Effector memory CD8-positive, alpha-beta T cell (primary cell): ENCODE measurements around the gene ZDHHC4.
A peak's percentile ranks its signal among the peaks of the same experiment; 100 is the strongest.

Source experiments
- ATAC-seq: fragments of 150-1000 bp; cut with Tn5 transposase; replicated peaks from 2 replicates; pipeline ENCODE4 v1.10.0; 2021; ENCODE audit warnings: mild to moderate bottlenecking, moderate library complexity
- DNase-seq, 3 experiments: peaks; one replicate each; pipeline ENCODE4 v3.0.0; 2021
- H3K27ac Mint-ChIP-seq, 2 donors: one replicate each; pipeline ENCODE4 v1.8.0; 2022; ENCODE audit warnings: mild to moderate bottlenecking in 2 of 2, mixed read lengths in 2 of 2, moderate library complexity in 2 of 2
- H3K27me3 Mint-ChIP-seq, 2 donors: one replicate each; pipeline ENCODE4 v1.8.0; 2022; ENCODE audit warnings: mixed read lengths in 2 of 2
- H3K36me3 Mint-ChIP-seq: one replicate; pipeline ENCODE4 v1.8.0; 2022; ENCODE audit warnings: mild to moderate bottlenecking, moderate library complexity, mixed read lengths; ENCODE audit not compliant: insufficient read depth
- H3K4me1 Mint-ChIP-seq, 2 donors: one replicate each; pipeline ENCODE4 v1.8.0; 2022; ENCODE audit warnings: low read depth in 2 of 2, mixed read lengths in 2 of 2
- H3K4me3 Mint-ChIP-seq, 2 donors: one replicate each; pipeline ENCODE4 v1.8.0; 2022; ENCODE audit warnings: mild to moderate bottlenecking in 2 of 2, mixed read lengths in 2 of 2, moderate library complexity in 2 of 2
- H3K9me3 Mint-ChIP-seq, 2 donors: one replicate each; pipeline ENCODE4 v1.8.0; 2022; ENCODE audit warnings: mixed read lengths in 2 of 2

ZDHHC4 gene

DNA sequence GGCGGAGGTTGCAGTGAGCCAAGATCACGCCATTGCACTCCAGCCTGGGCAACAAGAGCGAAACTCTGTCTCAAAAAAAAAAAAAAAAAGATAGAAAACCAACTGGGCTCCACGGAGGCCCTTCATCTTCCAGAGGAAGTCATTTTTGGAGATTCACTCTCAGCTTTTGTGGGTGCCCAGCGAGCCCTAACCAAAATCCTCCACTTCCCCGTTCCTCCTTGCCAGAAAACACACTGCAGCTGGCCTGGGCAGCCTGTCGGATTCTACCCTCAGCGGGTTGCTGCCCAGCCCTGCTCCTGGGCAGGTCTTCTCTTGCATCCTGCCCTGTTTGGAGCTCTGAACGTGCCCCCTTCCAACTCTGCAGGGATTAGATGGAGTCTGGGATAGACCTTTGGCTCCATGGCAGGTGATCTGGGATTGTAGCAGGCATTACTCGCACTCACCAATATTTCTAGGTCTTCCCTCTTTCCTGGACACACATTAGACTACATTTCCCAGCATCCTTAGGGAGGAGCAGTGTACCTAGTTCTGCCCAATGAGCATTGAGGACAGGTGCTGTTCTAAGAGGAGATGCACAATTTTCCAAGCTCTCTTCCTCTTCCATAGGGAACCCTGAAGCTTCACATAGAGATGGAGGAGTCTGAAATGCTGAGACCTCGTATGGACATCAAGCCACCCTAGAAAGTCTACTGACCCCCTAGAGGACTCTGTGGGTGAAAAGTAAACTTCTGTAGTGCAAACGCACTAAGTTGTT lies 30.6 kb upstream of the ZDHHC4 start:
- H3K4me1 Mint-ChIP-seq: no peaks in the 10 kb centered on the region

GRCh38 chr7:6547400-6547799 lies 29.9 kb upstream of the ZDHHC4 start:
- Mint-ChIP-seq H3K27me3 (peaks cover 4 to 9% of the 10 kb centered on the region in 2 donors), H3K4me1 (no peaks in the 10 kb centered on the region), H3K36me3 (no peaks in the 10 kb centered on the region), H3K27ac (no peak overlapping the region), H3K9me3 (no peaks in the 10 kb centered on the region), H3K4me3 (no peak overlapping the region)
- ATAC-seq: no peak
- no peak for DNase-seq

More for the DNA sequence above, 30.6 kb upstream of the ZDHHC4 start:
- Mint-ChIP-seq H3K27me3 (peaks cover 4 to 9% of the 10 kb centered on the region in 2 donors), H3K36me3 (no peaks in the 10 kb centered on the region), H3K27ac (no peak overlapping the region), H3K9me3 (no peaks in the 10 kb centered on the region), H3K4me3 (no peak overlapping the region)
- ATAC-seq (no peak), DNase-seq (no peak)

DNA sequence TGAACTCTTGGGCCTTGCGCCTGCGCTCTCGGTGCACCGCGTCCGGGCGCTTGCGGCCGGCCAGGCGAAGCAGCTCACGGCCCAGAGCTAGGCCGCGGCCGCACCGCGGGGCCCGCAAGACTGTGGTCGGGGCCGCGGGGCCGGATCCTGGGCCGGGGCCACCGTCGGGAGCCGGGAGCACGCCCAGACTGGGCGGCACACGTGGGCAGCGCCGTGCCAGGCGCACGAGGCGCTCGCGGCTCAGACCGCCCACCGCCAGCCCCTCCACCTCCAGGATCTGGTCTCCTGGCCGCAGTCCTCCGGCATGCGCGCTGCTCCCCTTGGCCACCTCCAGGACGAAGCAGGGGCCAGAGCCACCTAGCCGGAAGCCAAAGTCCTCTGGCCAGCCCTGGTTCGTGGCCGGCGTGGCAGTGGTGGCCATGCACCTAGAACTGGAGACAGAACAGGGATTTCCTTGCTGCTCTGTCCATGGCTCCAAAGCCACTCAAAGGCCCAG lies 26.2 kb upstream of the ZDHHC4 start, which contains the start of gene GRID2IP:
Gene GRID2IP (minus strand): TSS at position 446 of the 496 bp plus-strand sequence. CDS start 25 bp downstream, at position 421.
- Mint-ChIP-seq H3K4me3 (no peak within 1 kb of the TSS), H3K27ac (no peak within 1 kb of the TSS), H3K4me1 (peaks cover 0 to 2% of the 10 kb centered on the region in 2 donors), H3K9me3 (no peaks in the 10 kb centered on the region), H3K36me3 (no peaks in the 10 kb centered on the region), H3K27me3 (peaks cover 0 to 4% of the 10 kb centered on the region in 2 donors)
- ATAC-seq (no peak), DNase-seq (no peak)

DNA sequence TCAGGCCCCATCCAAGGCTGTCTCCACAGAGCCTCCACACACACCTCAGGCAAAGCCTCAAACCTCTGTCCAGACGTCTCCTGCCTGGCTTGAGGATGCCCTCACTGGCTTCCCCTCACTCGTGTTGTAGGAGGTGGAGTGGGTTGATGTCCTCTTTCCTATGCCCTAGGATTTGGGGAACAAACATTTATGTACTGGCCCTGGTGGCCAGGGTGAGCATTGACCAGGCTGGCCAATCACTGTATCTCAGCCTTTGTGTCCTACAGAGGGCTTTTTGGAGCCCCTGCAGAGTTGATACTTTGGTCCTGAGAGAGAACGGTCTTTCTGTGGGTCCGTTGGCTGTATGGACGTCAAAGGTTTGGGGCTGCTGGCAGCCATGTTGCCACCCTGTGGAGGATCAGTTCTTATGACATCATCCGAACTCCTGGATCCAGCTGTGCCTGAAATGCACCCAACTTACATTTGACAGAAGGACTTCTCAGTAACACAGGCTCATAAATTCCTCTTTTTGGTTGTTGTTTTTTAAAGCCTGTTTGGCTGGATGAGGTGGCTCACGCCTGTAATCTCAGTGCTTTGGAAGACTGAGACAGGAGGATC lies 23.7 kb upstream of the ZDHHC4 start:
- H3K4me3 Mint-ChIP-seq: no peak overlapping the region
- H3K36me3 Mint-ChIP-seq: no peaks in the 10 kb centered on the region
- no peak for DNase-seq
- H3K27me3 Mint-ChIP-seq: no peaks in the 10 kb centered on the region
- no peak for ATAC-seq
- H3K4me1 Mint-ChIP-seq: peaks cover 0 to 2% of the 10 kb centered on the region in 2 donors
- no peaks in the 10 kb centered on the region for H3K9me3 Mint-ChIP-seq
- no peak overlapping the region for H3K27ac Mint-ChIP-seq

DNA sequence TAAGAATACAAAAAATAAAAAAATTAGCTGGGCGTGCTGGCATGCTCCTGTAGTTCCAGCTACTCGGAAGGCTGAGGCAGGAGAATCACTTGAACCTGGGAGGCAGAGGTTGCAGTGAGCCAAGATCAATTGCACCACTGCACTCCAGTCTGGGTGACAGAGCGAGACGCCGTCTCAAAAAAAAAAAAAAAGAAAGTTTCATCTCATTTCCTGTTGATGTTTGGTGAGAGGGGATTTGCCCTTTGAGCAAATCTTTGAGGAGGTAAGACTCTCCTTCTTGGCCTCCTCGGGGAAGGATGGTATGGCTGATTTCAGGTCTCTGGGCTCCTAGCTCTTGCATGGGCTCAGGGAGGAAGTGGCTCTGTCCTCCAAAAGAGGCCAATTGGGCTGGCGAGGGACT lies 22.4 kb upstream of the ZDHHC4 start:
- ATAC-seq: no peak
- H3K4me1 Mint-ChIP-seq: peaks cover 0 to 2% of the 10 kb centered on the region in 2 donors
- no peak overlapping the region for H3K27ac Mint-ChIP-seq
- DNase-seq: no peak
- no peaks in the 10 kb centered on the region for H3K9me3 Mint-ChIP-seq
- H3K4me3 Mint-ChIP-seq: peak overlapping the region in 1 of 2 donors; percentile 36
- H3K36me3 Mint-ChIP-seq: no peaks in the 10 kb centered on the region
- peaks cover 5 to 6% of the 10 kb centered on the region in 2 donors for H3K27me3 Mint-ChIP-seq

DNA sequence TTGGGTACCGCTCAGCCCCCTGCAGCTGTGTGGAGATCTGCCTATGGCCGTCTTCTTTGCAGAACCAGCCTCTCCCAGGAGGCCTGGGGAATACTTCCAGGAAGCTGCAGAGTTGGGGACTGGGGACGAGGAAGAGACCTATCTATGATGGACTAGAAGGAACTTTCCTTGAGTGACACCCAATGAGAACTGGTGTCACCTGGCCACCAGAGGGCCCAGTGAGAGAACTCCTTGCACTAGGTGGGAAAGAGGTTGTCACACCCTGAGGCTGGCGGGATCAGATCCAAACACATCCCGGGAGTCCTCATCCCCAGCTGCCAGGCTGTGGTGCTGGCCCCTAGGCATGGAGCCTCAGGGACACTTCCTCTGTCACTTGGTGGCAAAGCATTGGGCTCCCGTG lies 21.1 kb upstream of the ZDHHC4 start:
- Mint-ChIP-seq H3K36me3 (no peaks in the 10 kb centered on the region), H3K4me1 (peaks cover 0 to 2% of the 10 kb centered on the region in 2 donors), H3K4me3 (no peak overlapping the region), H3K27me3 (peaks cover 10 to 11% of the 10 kb centered on the region in 2 donors), H3K27ac (no peak overlapping the region), H3K9me3 (no peaks in the 10 kb centered on the region)
- no peak for DNase-seq
- ATAC-seq: no peak

DNA sequence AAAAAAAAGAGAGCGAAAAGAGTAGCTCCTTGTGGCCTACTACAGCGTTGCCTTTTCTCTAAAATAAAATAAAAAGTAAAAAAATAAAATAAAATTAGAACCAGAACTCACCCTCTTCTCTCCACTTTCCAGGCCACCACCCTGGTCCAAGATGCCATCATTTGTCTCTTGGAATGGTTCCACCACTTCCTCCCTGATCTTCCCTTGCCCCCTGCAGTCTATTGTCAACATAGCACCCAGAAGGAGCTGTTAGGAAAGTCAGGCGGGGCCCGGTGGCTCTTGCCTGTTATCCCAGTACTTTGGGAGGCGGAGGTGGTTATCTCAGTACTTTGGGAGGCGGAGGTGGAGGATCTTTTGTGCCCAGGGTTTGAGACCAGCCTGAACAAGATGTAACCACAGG lies 18.4 kb upstream of the ZDHHC4 start:
- ATAC-seq (peak; percentile 27), DNase-seq (peak in 1 of 3 experiments; percentile 16)
- peaks cover 10 to 11% of the 10 kb centered on the region in 2 donors for H3K27me3 Mint-ChIP-seq
- no peaks in the 10 kb centered on the region for H3K9me3 Mint-ChIP-seq
- H3K4me1 Mint-ChIP-seq: peaks cover 0 to 2% of the 10 kb centered on the region in 2 donors
- no peak overlapping the region for H3K4me3 Mint-ChIP-seq
- no peaks in the 10 kb centered on the region for H3K36me3 Mint-ChIP-seq
- no peak overlapping the region for H3K27ac Mint-ChIP-seq

DNA sequence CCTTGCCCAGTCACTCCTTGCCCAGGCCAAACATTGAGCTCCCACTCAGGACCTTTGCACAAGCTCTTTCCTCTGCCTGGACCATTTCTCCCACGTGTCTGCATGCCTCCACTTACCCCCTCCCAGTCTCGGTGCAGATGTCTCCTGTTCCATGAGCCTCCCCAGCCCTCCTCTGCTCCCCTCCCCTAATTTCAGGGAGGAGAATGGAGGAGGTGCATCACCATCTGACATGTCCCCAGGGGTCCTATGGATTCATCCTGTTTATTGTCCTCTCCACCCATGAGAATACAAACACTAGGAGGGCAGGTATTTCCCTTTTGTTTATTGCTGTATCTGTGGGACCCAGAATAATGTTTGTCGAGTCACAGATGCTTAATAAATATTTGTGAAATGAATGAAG lies 17.4 kb upstream of the ZDHHC4 start:
- Mint-ChIP-seq H3K36me3 (no peaks in the 10 kb centered on the region), H3K27me3 (peaks cover 10 to 11% of the 10 kb centered on the region in 2 donors), H3K4me3 (no peak overlapping the region), H3K4me1 (peaks cover 0 to 2% of the 10 kb centered on the region in 2 donors), H3K27ac (no peak overlapping the region), H3K9me3 (no peaks in the 10 kb centered on the region)
- ATAC-seq (no peak), DNase-seq (no peak)

DNA sequence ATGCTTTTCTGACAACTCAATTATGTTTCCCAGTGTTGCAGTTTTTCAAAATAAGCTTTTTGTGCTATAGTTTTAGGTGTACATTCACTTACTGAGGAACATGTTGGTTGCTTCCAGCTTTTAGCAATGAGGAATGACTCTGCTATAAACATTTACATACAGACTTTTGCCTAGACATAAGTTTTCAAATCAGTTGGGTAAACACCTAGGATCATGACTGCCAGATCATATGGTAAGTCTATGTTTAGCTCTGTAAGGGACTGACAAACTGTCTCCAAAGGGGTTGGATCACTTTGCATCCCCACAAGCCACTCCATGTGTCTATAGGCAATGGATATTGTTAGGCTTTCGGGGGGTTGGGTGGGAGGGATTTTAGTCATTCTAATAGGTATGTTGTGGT lies 15.1 kb upstream of the ZDHHC4 start:
- ATAC-seq: no peak
- no peaks in the 10 kb centered on the region for H3K36me3 Mint-ChIP-seq
- H3K27ac Mint-ChIP-seq: no peak overlapping the region
- H3K9me3 Mint-ChIP-seq: no peaks in the 10 kb centered on the region
- peaks cover 0 to 1% of the 10 kb centered on the region in 2 donors for H3K4me1 Mint-ChIP-seq
- no peak for DNase-seq
- H3K27me3 Mint-ChIP-seq: peaks cover 10 to 11% of the 10 kb centered on the region in 2 donors
- no peak overlapping the region for H3K4me3 Mint-ChIP-seq

DNA sequence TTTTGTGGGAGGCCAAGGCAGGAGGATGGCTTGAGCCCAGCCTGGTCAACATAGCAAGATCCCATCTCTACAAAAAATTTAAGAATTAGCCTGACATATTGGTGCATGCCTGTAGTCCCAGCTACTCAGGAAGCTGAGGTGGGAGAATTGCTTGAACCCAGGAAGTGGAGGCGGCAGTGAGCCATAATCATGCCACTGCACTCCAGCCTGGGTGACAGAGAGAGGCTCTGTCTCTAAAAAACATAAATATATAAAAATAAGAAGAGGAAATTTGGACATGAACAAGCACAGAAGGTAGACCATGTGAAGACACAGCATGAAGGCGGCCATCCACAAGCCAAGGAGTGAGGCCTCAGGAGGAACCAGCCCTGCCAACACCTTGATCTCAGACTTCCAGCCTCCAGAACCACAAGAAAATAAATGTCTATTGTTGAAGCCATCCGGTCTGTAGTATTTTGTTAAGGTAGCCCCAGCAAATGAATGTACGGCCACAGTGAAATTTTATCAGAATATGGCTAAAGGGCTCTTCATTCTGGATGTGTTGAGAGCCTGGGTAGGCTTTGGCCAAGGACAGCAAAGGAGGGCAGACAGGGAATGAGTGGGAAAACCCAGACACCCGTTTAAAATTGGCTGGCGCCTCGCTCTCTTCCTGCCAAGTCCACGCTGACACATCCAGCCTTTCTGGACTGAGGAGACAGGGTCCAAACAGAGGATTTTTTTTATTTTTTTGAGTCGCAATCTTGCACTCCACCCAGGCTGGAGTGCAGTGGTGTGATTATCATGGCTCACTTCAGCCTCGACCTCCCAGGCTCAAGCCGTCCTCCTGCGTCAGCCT lies 13.1 kb upstream of the ZDHHC4 start:
- ATAC-seq (no peak), DNase-seq (no peak)
- Mint-ChIP-seq H3K4me1 (peaks cover 0 to 1% of the 10 kb centered on the region in 2 donors), H3K36me3 (no peaks in the 10 kb centered on the region), H3K4me3 (no peak overlapping the region), H3K27me3 (peaks cover 18 to 19% of the 10 kb centered on the region in 2 donors), H3K9me3 (no peaks in the 10 kb centered on the region), H3K27ac (no peak overlapping the region)

- DNase-seq (no peak), ATAC-seq (no peak)
- H3K9me3 Mint-ChIP-seq: no peaks in the 10 kb centered on the region
- H3K27ac Mint-ChIP-seq: peak overlapping the region in 1 of 2 donors; percentile 62
- peaks cover 0 to 1% of the 10 kb centered on the region in 2 donors for H3K4me1 Mint-ChIP-seq
- peaks cover 9 to 13% of the 10 kb centered on the region in 2 donors for H3K27me3 Mint-ChIP-seq
- no peak overlapping the region for H3K4me3 Mint-ChIP-seq
- H3K36me3 Mint-ChIP-seq: no peaks in the 10 kb centered on the region
These were observed 11.6 kb upstream of the ZDHHC4 start for GRCh38 chr7:6565655-6566054.

GRCh38 chr7:6567886-6568285 lies 9.4 kb upstream of the ZDHHC4 start:
- DNase-seq (no peak), ATAC-seq (no peak)
- Mint-ChIP-seq H3K36me3 (no peaks in the 10 kb centered on the region), H3K9me3 (no peaks in the 10 kb centered on the region), H3K27me3 (peaks cover 14 to 21% of the 10 kb centered on the region in 2 donors), H3K27ac (no peak overlapping the region), H3K4me3 (no peak overlapping the region), H3K4me1 (peaks cover 0 to 1% of the 10 kb centered on the region in 2 donors)

- H3K36me3 Mint-ChIP-seq: no peaks in the 10 kb centered on the region
- DNase-seq: no peak
- no peaks in the 10 kb centered on the region for H3K9me3 Mint-ChIP-seq
- H3K27ac Mint-ChIP-seq: no peak overlapping the region
- no peak overlapping the region for H3K4me3 Mint-ChIP-seq
- peaks cover 14 to 23% of the 10 kb centered on the region in 2 donors for H3K27me3 Mint-ChIP-seq
- peaks cover 0 to under 1% of the 10 kb centered on the region in 2 donors for H3K4me1 Mint-ChIP-seq
- ATAC-seq: no peak
These were observed 6.0 kb upstream of the ZDHHC4 start for GRCh38 chr7:6571160-6571779.
